NCI-H146 treated with DMSO at 0.1 percent for 48 hours (cell line): ENCODE data around the gene UBL7.
A peak's percentile ranks its signal among the peaks of the same experiment; 100 is the strongest.

Experiments used
- DNase-seq: peaks from one replicate; lab custom pipeline; 2025; ENCODE audit not compliant: unreplicated experiment; lab: John Stamatoyannopoulos, UW

The UBL7 gene

GRCh38 chr15:74442063-74442462 is 18.9 kb downstream of the UBL7 start:
- no peak for DNase-seq

GRCh38 chr15:74441248-74441941 is 19.6 kb downstream of the UBL7 start:
- DNase-seq, result no peak

GRCh38 chr15:74438721-74439316 is 22.1 kb downstream of the UBL7 start:
- DNase-seq, result peak; percentile 4

- DNase-seq, result no peak
Measured at GRCh38 chr15:74438206-74438605, 22.8 kb downstream of the UBL7 start.

GRCh38 chr15:74434263-74435136 is 26.5 kb downstream of the UBL7 start:
- DNase-seq, result no peak

- peak; percentile 46 for DNase-seq
Measured at GRCh38 chr15:74433592-74434262, 27.2 kb downstream of the UBL7 start, which contains the start of gene SEMA7A. Gene SEMA7A, minus strand, starts transcription at chr15:74433958. Its CDS starts 40 bp downstream, at chr15:74433918.

- no peak for DNase-seq
Measured at GRCh38 chr15:74432968-74433591, 27.9 kb downstream of the UBL7 start.

GRCh38 chr15:74432271-74432967 is 28.5 kb downstream of the UBL7 start:
- DNase-seq, result no peak

- DNase-seq, result no peak
Measured at GRCh38 chr15:74431645-74432044, 29.3 kb downstream of the UBL7 start.

- DNase-seq, result no peak
Measured at GRCh38 chr15:74431116-74431515, 29.8 kb downstream of the UBL7 start.

GRCh38 chr15:74430510-74430951 is 30.4 kb downstream of the UBL7 start:
- no peak for DNase-seq

- no peak for DNase-seq
Measured at GRCh38 chr15:74429781-74430400, 31.1 kb downstream of the UBL7 start.

- DNase-seq, result no peak
Measured at GRCh38 chr15:74428970-74429780, 31.8 kb downstream of the UBL7 start.

GRCh38 chr15:74428442-74428787 is 32.5 kb downstream of the UBL7 start:
- DNase-seq, result no peak

- DNase-seq, result no peak
Measured at GRCh38 chr15:74427607-74428441, 33.1 kb downstream of the UBL7 start.

GRCh38 chr15:74426404-74427281 is 34.3 kb downstream of the UBL7 start:
- no peak for DNase-seq

- DNase-seq, result no peak
Measured at GRCh38 chr15:74425630-74426029, 35.3 kb downstream of the UBL7 start.
